ENCODE data around the gene RNU5D-1. TPM values are rescaled to one million over a fixed set of nuclear protein-coding genes. Genes with fewer than 3 reads are reported as not detected.
"Not testable (repeated sequence)": the region's sequence is repeated elsewhere in the genome, so short reads cannot be mapped to it uniquely, and the experiment has no call there.

RNU5D-1 gene
- not detected for total RNA-seq

DNA sequence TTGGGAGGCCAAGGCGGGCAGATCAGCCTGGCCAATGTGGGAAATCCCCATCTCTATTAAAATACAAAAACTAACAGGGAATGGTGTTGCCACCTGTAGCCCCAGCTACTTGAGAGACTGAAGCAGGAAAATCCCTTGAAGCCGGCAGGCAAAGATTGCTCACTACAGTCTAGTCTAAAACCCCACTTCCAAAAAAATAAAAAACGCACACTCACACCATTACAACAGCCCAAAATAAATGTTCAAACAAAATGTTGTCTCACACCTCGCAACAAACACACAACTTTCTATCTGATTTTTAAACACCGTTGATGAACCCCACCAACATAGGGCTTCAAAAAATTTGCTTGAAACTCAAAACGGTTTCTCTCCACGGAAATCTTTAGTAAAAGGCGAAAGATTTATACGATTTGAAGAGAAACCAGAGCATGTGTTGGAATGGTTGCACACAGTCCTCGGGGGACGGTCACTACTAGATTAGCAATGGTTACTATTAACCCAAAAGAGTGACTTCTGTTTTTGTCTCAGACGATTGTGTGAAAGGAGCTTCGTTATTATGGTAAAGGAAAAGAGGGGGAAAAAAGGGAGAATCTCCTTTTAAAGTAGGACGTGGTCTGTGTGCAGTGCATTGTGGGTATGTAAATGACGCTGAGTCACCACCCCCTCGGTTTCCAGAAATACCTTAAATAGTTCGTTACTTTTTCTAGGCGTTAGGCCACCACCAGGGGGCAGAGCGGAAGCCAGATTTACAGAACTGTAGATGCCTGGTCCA, at the start of gene RNU5D-1:
TSS of gene RNU5D-1 (minus strand) at position 430 of the 772 bp plus-strand sequence.
- H3K4me1 Mint-ChIP-seq (ENCODE audit: low read depth): peaks cover 46% of the 10 kb centered on the region

DNA sequence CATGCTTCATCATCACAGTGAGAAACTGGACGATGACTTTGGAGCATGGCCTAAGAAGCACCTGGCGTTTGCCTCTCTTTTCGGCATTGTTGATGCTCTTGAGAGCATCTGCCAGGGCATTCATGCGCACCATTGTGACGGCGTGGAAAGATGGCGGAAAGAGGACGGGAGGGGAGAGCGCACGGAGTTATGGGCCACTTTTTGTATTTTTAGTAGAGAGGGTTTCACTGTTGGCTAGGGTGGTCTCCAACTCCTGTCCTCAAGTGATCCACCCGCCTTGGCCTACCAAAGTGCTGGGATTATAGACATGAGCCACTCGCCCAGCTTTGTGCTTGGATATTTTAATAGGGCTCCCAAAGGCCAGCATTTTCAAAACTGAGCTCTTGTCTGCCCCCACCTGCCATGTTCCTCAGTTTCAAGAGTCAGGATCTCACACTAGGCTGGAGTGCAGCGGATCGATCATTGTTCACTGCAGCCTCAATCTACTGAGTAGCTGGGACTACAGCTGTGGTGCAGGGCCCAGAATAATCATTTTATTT, 49.7 kb upstream of the RNU5D-1 start:
- CTCF ChIA-PET: interaction anchor here (0.7 to 1.5 kb wide), 4 partner anchors 20 to 106 kb away, joined by 3 to 6 read pairs (median 4); partner anchors contain the start of genes ARMH1, PLK3 and TMEM53
- H3K27ac Mint-ChIP-seq: no peak overlapping the region
- DNase-seq: no peak
- no peak overlapping the region for H3K4me3 Mint-ChIP-seq
- no peaks in the 10 kb centered on the region for H3K27me3 Mint-ChIP-seq (ENCODE audit: low read depth)
- H3K9me3 Mint-ChIP-seq: no peaks in the 10 kb centered on the region
- peaks cover 68% of the 10 kb centered on the region for H3K36me3 Mint-ChIP-seq (ENCODE audit: low read depth)
- intact Hi-C loops (cut with micrococcal nuclease): no loop called here
- H3K4me1 Mint-ChIP-seq (ENCODE audit: low read depth): peaks cover 46% of the 10 kb centered on the region

More for the DNA sequence above, at the start of gene RNU5D-1:
- CTCF ChIA-PET: interaction anchor here (0.6 to 8.1 kb wide), 25 partner anchors 9 to 256 kb away, joined by 3 to 64 read pairs (median 5); partner anchors contain the start of genes BTBD19, EIF2B3, PLK3 and RPS8
- H3K27me3 Mint-ChIP-seq (ENCODE audit: low read depth): peaks cover 3% of the 10 kb centered on the region
- DNase-seq: peak; percentile 99
- H3K9me3 Mint-ChIP-seq: no peaks in the 10 kb centered on the region
- peak within 1 kb of the TSS; percentile 57 for H3K4me3 Mint-ChIP-seq
- intact Hi-C loops (cut with micrococcal nuclease): loop anchor here (1.0 to 2.0 kb wide), 15 partner anchors 8 to 956 kb away; partner anchors contain the start of genes ARMH1, DYNLT4, EIF2B3 and GPBP1L1
- H3K27ac Mint-ChIP-seq: peak within 1 kb of the TSS; percentile 99
- H3K36me3 Mint-ChIP-seq (ENCODE audit: low read depth): peaks cover 3% of the 10 kb centered on the region

DNA sequence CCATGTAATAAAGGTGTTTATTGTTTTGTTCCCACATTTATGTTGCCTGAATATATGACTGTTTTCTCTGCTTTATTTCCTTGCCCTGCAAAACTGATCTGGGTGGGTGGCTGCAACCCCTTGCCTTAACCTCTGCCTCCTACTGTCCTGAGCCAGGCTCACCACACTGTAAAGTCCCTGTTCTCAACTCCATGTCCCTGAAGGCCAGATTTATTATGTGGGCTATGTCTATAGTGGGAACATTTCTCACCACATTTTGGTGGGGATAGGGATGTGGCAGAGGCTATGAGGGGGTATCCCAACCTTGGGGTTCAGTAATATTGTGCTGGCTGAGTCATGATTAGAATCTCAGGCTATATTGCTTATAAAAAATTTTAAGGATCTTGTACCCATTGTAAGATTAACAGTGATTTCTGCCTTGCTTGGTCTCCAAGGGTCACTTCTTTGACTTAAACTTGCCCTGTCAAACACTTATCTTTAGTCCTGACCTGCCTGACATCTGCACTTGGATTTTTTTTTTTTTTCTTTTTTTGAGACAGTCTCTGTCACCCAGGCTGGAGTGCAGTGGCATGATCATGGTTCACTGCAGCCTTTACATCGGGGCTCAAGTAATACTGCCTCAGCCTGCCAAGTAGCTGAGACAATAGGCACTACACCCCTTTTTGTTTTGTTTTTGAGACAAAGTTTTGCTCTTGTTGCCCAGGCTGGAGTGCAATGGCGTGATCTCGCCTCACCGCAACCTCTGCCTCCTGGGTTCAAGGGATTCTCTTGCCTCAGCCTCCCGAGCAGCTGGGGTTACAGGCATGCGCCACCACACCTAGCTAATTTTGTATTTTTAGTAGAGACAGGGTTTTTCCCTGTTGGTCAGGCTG, 48.0 kb upstream of the RNU5D-1 start:
- H3K9me3 Mint-ChIP-seq: no peaks in the 10 kb centered on the region
- H3K27me3 Mint-ChIP-seq (ENCODE audit: low read depth): no peaks in the 10 kb centered on the region
- peak overlapping the region; percentile 92 for H3K27ac Mint-ChIP-seq
- no peak for DNase-seq
- peaks cover 40% of the 10 kb centered on the region for H3K4me1 Mint-ChIP-seq (ENCODE audit: low read depth)
- CTCF ChIA-PET: no interaction called here
- intact Hi-C loops (cut with micrococcal nuclease): no loop called here
- H3K36me3 Mint-ChIP-seq (ENCODE audit: low read depth): peaks cover 73% of the 10 kb centered on the region
- H3K4me3 Mint-ChIP-seq: peak overlapping the region; percentile 95

DNA sequence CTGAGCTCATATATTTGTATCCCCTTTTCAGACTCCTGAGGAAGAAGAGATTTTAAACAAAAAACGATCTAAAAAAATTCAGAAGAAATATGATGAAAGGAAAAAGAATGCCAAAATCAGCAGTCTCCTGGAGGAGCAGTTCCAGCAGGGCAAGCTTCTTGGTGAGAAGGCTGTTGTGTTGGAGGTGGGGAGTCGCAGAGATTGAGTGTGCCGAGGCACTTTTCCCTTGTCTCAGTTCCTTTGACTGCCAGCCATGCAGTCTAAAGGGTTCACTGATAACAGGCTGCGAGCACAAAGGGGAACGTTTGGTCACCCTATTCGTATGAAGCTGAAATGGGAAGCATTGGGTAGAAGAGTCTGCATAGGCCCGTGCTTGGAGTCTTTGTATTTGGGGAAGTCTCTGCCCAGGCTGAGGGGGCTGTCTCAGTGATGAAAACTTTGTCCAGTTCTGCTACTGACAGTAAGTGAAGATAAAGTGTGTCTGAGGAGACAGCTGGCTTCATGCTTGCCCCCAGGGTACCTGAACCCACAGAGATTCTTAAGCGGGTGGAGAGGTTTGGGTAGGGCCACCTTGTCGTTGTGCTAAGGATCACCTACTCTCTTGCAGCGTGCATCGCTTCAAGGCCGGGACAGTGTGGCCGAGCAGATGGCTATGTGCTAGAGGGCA, 47.1 kb upstream of the RNU5D-1 start:
- Mint-ChIP-seq H3K27me3 (ENCODE audit: low read depth) (no peaks in the 10 kb centered on the region), H3K4me1 (ENCODE audit: low read depth) (peaks cover 36% of the 10 kb centered on the region), H3K4me3 (peak overlapping the region; percentile 95), H3K9me3 (no peaks in the 10 kb centered on the region), H3K27ac (peak overlapping the region; percentile 92), H3K36me3 (ENCODE audit: low read depth) (peaks cover 72% of the 10 kb centered on the region)
- CTCF ChIA-PET: interaction anchor here (4.3 kb wide), 1 partner anchor 46 kb away, joined by 21 read pairs; the partner anchor contains the start of gene RNU5D-1
- intact Hi-C loops (cut with micrococcal nuclease): loop anchor here (2.0 kb wide), 1 partner anchor 23 kb away; the partner anchor contains the start of gene PLK3
- no peak for DNase-seq

DNA sequence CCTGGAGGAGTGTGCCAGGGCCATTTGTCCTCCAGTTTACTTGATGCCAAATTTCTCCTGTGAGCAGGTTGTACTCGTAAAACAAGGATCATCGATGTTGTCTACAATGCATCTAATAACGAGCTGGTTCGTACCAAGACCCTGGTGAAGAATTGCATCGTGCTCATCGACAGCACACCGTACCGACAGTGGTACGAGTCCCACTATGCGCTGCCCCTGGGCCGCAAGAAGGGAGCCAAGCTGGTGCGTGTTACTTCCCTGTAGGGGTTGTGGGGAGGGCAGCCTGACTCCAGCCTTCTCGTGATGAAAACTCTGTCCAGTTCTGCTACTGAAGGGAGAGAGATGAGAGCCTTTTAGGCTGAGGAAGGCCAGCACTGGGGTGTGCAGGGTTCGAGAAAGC, 46.6 kb upstream of the RNU5D-1 start:
- Mint-ChIP-seq H3K27ac (peak overlapping the region; percentile 92), H3K36me3 (ENCODE audit: low read depth) (peaks cover 70% of the 10 kb centered on the region), H3K4me1 (ENCODE audit: low read depth) (peaks cover 36% of the 10 kb centered on the region), H3K9me3 (no peaks in the 10 kb centered on the region), H3K4me3 (peak overlapping the region; percentile 95), H3K27me3 (ENCODE audit: low read depth) (no peaks in the 10 kb centered on the region)
- intact Hi-C loops (cut with micrococcal nuclease): loop anchor here (2.0 kb wide), 1 partner anchor 23 kb away; the partner anchor contains the start of gene PLK3
- DNase-seq: no peak
- CTCF ChIA-PET: interaction anchor here (3.4 to 4.3 kb wide), 2 partner anchors 8 to 46 kb away, joined by 21 to 28 read pairs; partner anchors contain the start of gene RNU5D-1

DNA sequence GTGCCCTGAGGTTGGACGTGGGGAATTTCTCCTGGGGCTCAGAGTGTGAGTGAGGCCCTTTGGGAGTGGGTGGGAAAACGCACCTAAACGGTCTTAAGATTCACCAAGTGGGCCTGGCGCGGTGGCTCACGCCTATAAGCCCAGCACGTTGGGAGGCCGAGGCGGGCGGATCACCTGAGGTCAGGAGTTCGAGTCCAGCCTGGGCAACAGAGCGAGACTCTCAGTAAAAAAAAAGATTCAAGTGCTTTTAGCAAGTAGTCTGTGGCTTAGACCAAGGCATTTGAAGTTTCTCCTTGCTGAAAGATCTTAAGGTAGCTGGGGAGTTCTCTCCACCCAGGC, 45.7 kb upstream of the RNU5D-1 start:
- H3K4me3 Mint-ChIP-seq: peak overlapping the region; percentile 95
- intact Hi-C loops (cut with micrococcal nuclease): loop anchor here (2.0 kb wide), 1 partner anchor 24 kb away; the partner anchor contains the start of gene PLK3
- no peaks in the 10 kb centered on the region for H3K9me3 Mint-ChIP-seq
- no peak for DNase-seq
- CTCF ChIA-PET: interaction anchor here (0.7 to 4.3 kb wide), 3 partner anchors 8 to 737 kb away, joined by 3 to 28 read pairs (median 21); partner anchors contain the start of gene RNU5D-1
- peak overlapping the region; percentile 92 for H3K27ac Mint-ChIP-seq
- peaks cover 36% of the 10 kb centered on the region for H3K4me1 Mint-ChIP-seq (ENCODE audit: low read depth)
- H3K27me3 Mint-ChIP-seq (ENCODE audit: low read depth): no peaks in the 10 kb centered on the region
- H3K36me3 Mint-ChIP-seq (ENCODE audit: low read depth): peaks cover 65% of the 10 kb centered on the region

DNA sequence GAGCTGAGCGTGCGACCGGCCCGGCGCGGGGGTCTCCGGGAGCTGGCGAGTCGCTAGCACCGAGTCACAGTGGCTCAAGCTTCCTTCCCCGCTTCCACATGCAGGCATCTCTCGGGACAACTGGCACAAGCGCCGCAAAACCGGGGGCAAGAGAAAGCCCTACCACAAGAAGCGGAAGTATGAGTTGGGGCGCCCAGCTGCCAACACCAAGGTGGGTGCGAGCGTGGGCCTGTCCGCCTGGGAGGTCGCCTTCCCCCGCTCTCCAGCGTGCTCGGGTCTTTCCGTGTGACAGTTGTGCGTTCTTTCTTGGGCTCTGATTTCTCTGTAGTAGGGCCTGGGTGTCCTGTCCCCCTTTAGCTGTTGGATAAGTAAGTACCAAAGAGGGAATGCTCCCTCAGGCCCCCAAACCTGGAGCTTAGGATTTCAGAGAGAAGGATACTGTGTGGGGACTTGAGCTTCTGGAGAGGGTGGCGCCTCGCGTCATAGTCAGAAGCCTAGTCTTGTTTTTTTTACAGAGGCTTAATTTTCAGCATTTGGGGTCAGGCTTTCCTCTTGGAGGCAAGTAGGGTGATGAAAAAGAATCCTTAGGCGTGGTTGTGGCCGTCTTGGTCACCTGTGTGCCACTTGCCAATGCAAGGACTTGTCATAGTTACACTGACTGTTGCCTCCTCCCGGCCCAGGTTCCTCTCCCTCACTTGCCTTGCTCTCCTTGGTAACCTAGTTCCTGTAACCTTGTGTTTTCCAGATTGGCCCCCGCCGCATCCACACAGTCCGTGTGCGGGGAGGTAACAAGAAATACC, 45.2 kb upstream of the RNU5D-1 start:
- CTCF ChIA-PET: interaction anchor here (0.6 to 4.3 kb wide), 7 partner anchors 9 to 78 kb away, joined by 3 to 28 read pairs (median 4); partner anchors contain the start of gene RNU5D-1
- H3K27me3 Mint-ChIP-seq (ENCODE audit: low read depth): no peaks in the 10 kb centered on the region
- H3K36me3 Mint-ChIP-seq (ENCODE audit: low read depth): peaks cover 59% of the 10 kb centered on the region
- peaks cover 35% of the 10 kb centered on the region for H3K4me1 Mint-ChIP-seq (ENCODE audit: low read depth)
- intact Hi-C loops (cut with micrococcal nuclease): loop anchor here (1.0 to 2.0 kb wide), 6 partner anchors 8 to 210 kb away; partner anchors contain the start of genes EIF2B3, KIF2C, PLK3 and RNU5D-1
- peak overlapping the region; percentile 92 for H3K27ac Mint-ChIP-seq
- no peaks in the 10 kb centered on the region for H3K9me3 Mint-ChIP-seq
- H3K4me3 Mint-ChIP-seq: peak overlapping the region; percentile 95
- peak; percentile 48 for DNase-seq

DNA sequence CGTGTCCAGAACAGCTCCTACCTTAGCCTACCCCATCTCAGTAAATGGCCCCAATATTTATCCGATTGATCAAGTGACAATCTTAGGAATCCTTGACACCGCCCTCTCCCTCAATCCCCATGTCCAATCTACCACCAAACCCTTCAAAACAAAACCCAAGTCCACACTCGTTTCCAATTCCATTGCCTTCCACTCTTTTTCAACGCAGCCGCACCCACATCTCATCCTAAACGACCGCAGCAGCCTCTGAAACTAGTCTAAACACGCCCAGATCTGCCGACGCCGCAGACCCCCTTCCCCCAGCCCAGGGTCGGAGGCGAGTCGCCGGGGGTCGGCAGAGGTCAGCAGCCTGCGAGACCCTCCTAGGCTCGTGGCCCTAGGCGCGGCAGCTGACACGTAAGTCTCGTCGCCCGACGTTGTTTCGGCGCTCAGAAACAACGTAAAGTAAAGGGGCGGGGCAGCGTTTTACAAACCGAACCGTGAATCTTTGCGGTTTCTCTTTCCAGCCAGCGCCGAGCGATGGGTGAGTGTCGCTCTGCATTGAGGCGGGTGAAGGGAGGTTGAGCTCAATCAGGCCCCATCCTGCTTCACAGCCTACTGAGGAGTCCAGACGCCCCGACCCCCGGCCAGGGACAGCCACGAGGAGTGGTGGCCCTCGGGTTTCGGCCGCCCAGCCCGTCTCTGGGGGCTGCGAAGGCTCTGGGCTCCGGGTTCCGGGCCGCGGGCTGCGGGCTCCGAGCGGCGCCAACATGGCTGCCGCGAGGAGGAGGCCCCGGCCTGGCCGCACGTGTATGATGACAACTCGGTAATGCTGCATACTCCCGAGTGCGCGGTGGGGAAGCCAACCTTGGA, 44.3 kb upstream of the RNU5D-1 start, which contains the start of gene RPS8:
TSS of gene RPS8 (plus strand) at position 463 of the 852 bp plus-strand sequence. CDS start at position 520, 57 bp downstream.
- peak within 1 kb of the TSS; percentile 95 for H3K4me3 Mint-ChIP-seq
- peak within 1 kb of the TSS; percentile 92 for H3K27ac Mint-ChIP-seq
- H3K9me3 Mint-ChIP-seq: no peaks in the 10 kb centered on the region
- DNase-seq: peak; percentile 94
- CTCF ChIA-PET: interaction anchor here (0.6 to 4.3 kb wide), 8 partner anchors 10 to 79 kb away, joined by 3 to 28 read pairs (median 4); partner anchors contain the start of gene RNU5D-1
- H3K4me1 Mint-ChIP-seq (ENCODE audit: low read depth): peaks cover 32% of the 10 kb centered on the region
- H3K27me3 Mint-ChIP-seq (ENCODE audit: low read depth): no peaks in the 10 kb centered on the region
- intact Hi-C loops (cut with micrococcal nuclease): loop anchor here (1.0 kb wide), 5 partner anchors 9 to 211 kb away; partner anchors contain the start of genes EIF2B3, KIF2C and RNU5D-1
- peaks cover 52% of the 10 kb centered on the region for H3K36me3 Mint-ChIP-seq (ENCODE audit: low read depth)

DNA sequence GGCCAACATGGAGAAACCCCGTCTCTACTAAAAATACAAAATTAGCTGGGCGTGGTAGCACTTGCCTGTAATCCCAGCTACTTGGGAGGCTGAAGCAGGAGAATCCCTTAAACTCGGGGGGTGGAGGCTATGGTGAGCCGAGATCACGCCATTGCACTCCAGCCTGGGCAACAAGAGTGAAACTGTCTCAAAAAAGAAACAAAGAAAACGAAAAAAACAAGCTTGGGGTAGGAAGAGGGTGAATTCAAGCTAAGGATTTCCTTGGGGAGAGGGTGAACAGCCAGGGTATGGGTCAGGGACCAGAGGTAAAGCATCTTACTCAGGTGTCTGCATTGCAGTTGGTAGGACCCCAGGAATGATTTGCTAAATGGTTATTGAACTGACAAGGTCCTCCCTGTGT, 35.5 kb upstream of the RNU5D-1 start:
- DNase-seq; intact Hi-C loops (cut with micrococcal nuclease); H3K27me3 Mint-ChIP-seq (ENCODE audit: low read depth); H3K27ac Mint-ChIP-seq; H3K4me3 Mint-ChIP-seq; H3K9me3 Mint-ChIP-seq; H3K4me1 Mint-ChIP-seq (ENCODE audit: low read depth): not testable (repeated sequence)
- peaks cover 39% of the 10 kb centered on the region for H3K36me3 Mint-ChIP-seq (ENCODE audit: low read depth)
- CTCF ChIA-PET: interaction anchor here (1.1 kb wide), 1 partner anchor 18 kb away, joined by 5 read pairs; no protein-coding TSS in a partner anchor

DNA sequence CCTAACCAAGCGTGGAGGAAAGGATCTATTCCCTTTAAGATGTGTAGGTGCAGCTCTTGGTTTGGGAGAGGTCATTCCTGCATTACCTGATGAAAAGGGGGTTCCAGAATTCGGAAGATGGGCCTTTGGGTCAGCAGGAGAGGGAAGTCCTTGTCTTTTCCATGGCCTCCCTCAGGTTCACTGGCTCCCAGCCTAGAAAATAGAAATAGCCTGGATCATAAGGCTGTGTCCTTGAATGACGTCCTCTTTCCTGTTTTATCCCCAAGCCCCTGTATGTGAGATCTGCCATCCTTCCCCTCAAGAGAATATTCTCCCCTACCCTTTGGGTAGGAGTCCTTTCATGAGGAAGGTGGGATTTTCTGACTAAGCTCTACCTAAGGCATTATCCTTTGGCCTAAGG, 29.9 kb upstream of the RNU5D-1 start:
- no peak overlapping the region for H3K27ac Mint-ChIP-seq
- CTCF ChIA-PET: no interaction called here
- H3K4me1 Mint-ChIP-seq (ENCODE audit: low read depth): no peaks in the 10 kb centered on the region
- H3K27me3 Mint-ChIP-seq (ENCODE audit: low read depth): no peaks in the 10 kb centered on the region
- no peak for DNase-seq
- H3K9me3 Mint-ChIP-seq: no peaks in the 10 kb centered on the region
- peaks cover 68% of the 10 kb centered on the region for H3K36me3 Mint-ChIP-seq (ENCODE audit: low read depth)
- intact Hi-C loops (cut with micrococcal nuclease): no loop called here
- H3K4me3 Mint-ChIP-seq: no peak overlapping the region

Data from activated naive CD4-positive, alpha-beta T cell treated with anti-CD3 and anti-CD28 coated beads for 36 hours (primary cell).